CD4-positive, alpha-beta memory T cell (primary cell): ENCODE data around the gene C3orf22. TPM values are rescaled to one million over a fixed set of nuclear protein-coding genes. Genes with fewer than 3 reads are reported as not detected.

Experiments used
- CTCF ChIA-PET: fragments of 350-600 bp; sonication (Branson Sonifier 250); formaldehyde crosslinking; loops from one replicate; lab custom pipeline; 2021; ENCODE audit warnings: inconsistent platforms; ENCODE audit not compliant: partially characterized antibody; lab: Charles Lee
- POLR2A ChIA-PET: fragments of 350-600 bp; sonication (Branson Sonifier 250); formaldehyde crosslinking; loops from one replicate; lab custom pipeline; 2021; ENCODE audit not compliant: partially characterized antibody; lab: Charles Lee
- DNase-seq, 5 donors: peaks; one replicate each; pipeline versions ENCODE4 v3.0.0 to v3.0.0-alpha.2; 2020 to 2022; ENCODE audit warnings: mixed read lengths in 1 of 5
- H3K27ac ChIP-seq: one replicate; pipeline ENCODE4 v1.7.0; 2013; ENCODE audit warnings: low read depth, low read length
- H3K27me3 ChIP-seq: 2 replicates; pipeline ENCODE4 v1.7.0; 2013; ENCODE audit warnings: mild to moderate bottlenecking, low read length, moderate library complexity; ENCODE audit not compliant: insufficient read depth
- H3K36me3 ChIP-seq: 2 replicates; pipeline ENCODE4 v1.7.0; 2013; ENCODE audit warnings: mild to moderate bottlenecking, low read length, moderate library complexity; ENCODE audit not compliant: insufficient read depth
- H3K4me1 ChIP-seq: 2 replicates; pipeline ENCODE4 v1.7.0; 2013; ENCODE audit warnings: mild to moderate bottlenecking, low read length, moderate library complexity; ENCODE audit not compliant: insufficient read depth
- H3K4me3 ChIP-seq, 2 donors: one replicate each; pipeline ENCODE4 v1.7.0; 2013; ENCODE audit warnings: low read length in 2 of 2, mild to moderate bottlenecking in 1 of 2
- H3K9me3 ChIP-seq, 2 donors: one replicate each; pipeline ENCODE4 v1.7.0; 2013; ENCODE audit warnings: low read length in 2 of 2, control low read depth in 1 of 2; ENCODE audit not compliant: control insufficient read depth in 1 of 2
- H3K27ac Mint-ChIP-seq, 7 donors: one replicate each; pipeline ENCODE4 v1.8.0; 2020 to 2021; ENCODE audit warnings: mixed read lengths in 7 of 7, mild to moderate bottlenecking in 6 of 7, inconsistent platforms in 3 of 7, moderate library complexity in 3 of 7
- H3K27me3 Mint-ChIP-seq, 2 donors: one replicate each; pipeline ENCODE4 v1.8.0; 2020 to 2021; ENCODE audit warnings: mixed read lengths in 2 of 2
- H3K36me3 Mint-ChIP-seq, 2 donors: one replicate each; pipeline ENCODE4 v1.8.0; 2020 to 2021; ENCODE audit warnings: mixed read lengths in 2 of 2, inconsistent platforms in 1 of 2, mild to moderate bottlenecking in 1 of 2
- H3K4me1 Mint-ChIP-seq, 4 donors: one replicate each; pipeline ENCODE4 v1.8.0; 2020 to 2021; ENCODE audit warnings: mixed read lengths in 4 of 4, mild to moderate bottlenecking in 1 of 4
- H3K4me3 Mint-ChIP-seq, 8 donors: one replicate each; pipeline ENCODE4 v1.8.0; 2020 to 2021; ENCODE audit warnings: mixed read lengths in 8 of 8, mild to moderate bottlenecking in 7 of 8, moderate library complexity in 6 of 8, inconsistent platforms in 3 of 8
- H3K9me3 Mint-ChIP-seq, 8 donors: one replicate each; pipeline ENCODE4 v1.8.0; 2020 to 2021; ENCODE audit warnings: mixed read lengths in 8 of 8, mild to moderate bottlenecking in 5 of 8, inconsistent platforms in 3 of 8, moderate library complexity in 1 of 8
- intact Hi-C: fragments of 100-400 bp; cut with micrococcal nuclease; formaldehyde crosslinking; loops from one replicate; pipeline ENCODE4 v1.15.1; 2023
- polyA plus RNA-seq, 2 donors: library from polyadenylated mRNA; unstranded; fragments of 300-500 nt; fragmentation: Illumina TruSeq; gene quantifications; one replicate each; pipeline ENCODE4 v1.2.3, GENCODE V29; 2021
- total RNA-seq, 2 experiments: library from RNA; stranded (reverse); gene quantifications; one replicate each; pipeline ENCODE4 v1.2.3, GENCODE V29; 2021

Gene C3orf22
- total and polyA plus RNA-seq, 4 experiments from 2014 or later = not detected

- no peak overlapping the region for H3K4me3 ChIP-seq
- H3K27me3 Mint-ChIP-seq = peaks cover 2 to 3% of the 10 kb centered on the region in 2 donors
- H3K4me3 Mint-ChIP-seq = no peak overlapping the region
- H3K27ac ChIP-seq = no peak overlapping the region
- H3K9me3 Mint-ChIP-seq = no peaks in the 10 kb centered on the region
- ChIA-PET CTCF (no interaction called here), POLR2A (no interaction called here)
- no peak for DNase-seq
- H3K27me3 ChIP-seq = no peaks in the 10 kb centered on the region
- no peaks in the 10 kb centered on the region for H3K9me3 ChIP-seq
- no peaks in the 10 kb centered on the region for H3K36me3 Mint-ChIP-seq
- H3K4me1 ChIP-seq = no peaks in the 10 kb centered on the region
- peaks cover 0 to 2% (median 0%) of the 10 kb centered on the region in 4 donors for H3K4me1 Mint-ChIP-seq
- no peak overlapping the region for H3K27ac Mint-ChIP-seq
- H3K36me3 ChIP-seq = no peaks in the 10 kb centered on the region
- intact Hi-C loops = no loop called here
Observed at GRCh38 chr3:126500016-126500415, 58.7 kb downstream of the C3orf22 start.

Other genes starting within 250 kb of the C3orf22 start
- under 1 TPM; 0.67 to 0.72 TPM for gene KLF15, start 201.5 kb downstream of the C3orf22 start, total RNA-seq
- not detected for gene KLF15, start 201.5 kb downstream of the C3orf22 start, polyA plus RNA-seq
- not detected for gene CFAP100, start 164.0 kb downstream of the C3orf22 start, total RNA-seq
- gene CFAP100, start 164.0 kb downstream of the C3orf22 start, polyA plus RNA-seq = not detected
- gene ZXDC, start 83.0 kb downstream of the C3orf22 start, total RNA-seq = 10 to 100 TPM; 58.2 to 66.3 TPM
- gene ZXDC, start 83.0 kb downstream of the C3orf22 start, polyA plus RNA-seq = 10 to 100 TPM; 10.3 to 27.7 TPM
- not detected for gene UROC1, start 41.2 kb downstream of the C3orf22 start, total RNA-seq
- gene UROC1, start 41.2 kb downstream of the C3orf22 start, polyA plus RNA-seq = not detected
- under 1 TPM; 0.23 to 0.42 TPM for gene CHST13, start 34.8 kb downstream of the C3orf22 start, total RNA-seq
- not detected for gene CHST13, start 34.8 kb downstream of the C3orf22 start, polyA plus RNA-seq
- gene TXNRD3, start 96.2 kb upstream of the C3orf22 start, total RNA-seq = under 1 TPM; 0.87 to 0.97 TPM
- gene TXNRD3, start 96.2 kb upstream of the C3orf22 start, polyA plus RNA-seq = 1 to 10 TPM in 1 of 2 donors, under 1 TPM in 1; 0.77 to 1.0 TPM
- gene CHCHD6, start 145.3 kb upstream of the C3orf22 start, total RNA-seq = 1 to 10 TPM; 7.3 to 8.9 TPM
- 10 to 100 TPM; 11.5 to 12.3 TPM for gene CHCHD6, start 145.3 kb upstream of the C3orf22 start, polyA plus RNA-seq